AG10803 (cell line): Measurements from ENCODE around the gene WBP4.

Experiments
- DNase-seq: peaks from one replicate; pipeline ENCODE4 v3.0.0; 2010; ENCODE audit warnings: low read depth
- H3K4me3 ChIP-seq: 2 replicates; pipeline ENCODE4 v1.5.1; 2011; ENCODE audit warnings: mild to moderate bottlenecking, low read length, control low read depth
- CTCF ChIP-seq: conservative IDR thresholded peaks from 2 replicates; pipeline ENCODE4 v1.5.1; 2011; ENCODE audit warnings: mild to moderate bottlenecking, low read length, control low read depth, inconsistent platforms

Gene WBP4

GRCh38 chr13:41049480-41050440, 11.5 kb upstream of the WBP4 start:
- DNase-seq, result no peak
- H3K4me3 ChIP-seq, result no peak overlapping the region
- no peak for TF ChIP-seq CTCF

- no peak for DNase-seq
- no peak overlapping the region for H3K4me3 ChIP-seq
- no peak for TF ChIP-seq CTCF
Observed at GRCh38 chr13:41052441-41052840, 8.9 kb upstream of the WBP4 start.

GRCh38 chr13:41053384-41053826, 7.9 kb upstream of the WBP4 start:
- peak overlapping the region; percentile 38 for H3K4me3 ChIP-seq
- TF ChIP-seq CTCF, result no peak
- DNase-seq, result peak; percentile 85

- DNase-seq, result peak; percentile 72
- peak; percentile 62 for TF ChIP-seq CTCF
- H3K4me3 ChIP-seq, result no peak overlapping the region
Observed at GRCh38 chr13:41054212-41054877, 7.0 kb upstream of the WBP4 start.

- TF ChIP-seq CTCF, result peak; percentile 24; the same call in 1 of the 2 replicates
- no peak overlapping the region for H3K4me3 ChIP-seq
- no peak for DNase-seq
Observed at GRCh38 chr13:41054919-41055619, 6.2 kb upstream of the WBP4 start.

GRCh38 chr13:41056194-41056593, 5.1 kb upstream of the WBP4 start:
- no peak for TF ChIP-seq CTCF
- H3K4me3 ChIP-seq, result no peak overlapping the region
- no peak for DNase-seq
